HG02981 (cell line): ENCODE measurements around the gene HDGFL3.

ENCODE experiments used
- ATAC-seq: cut with Tn5 transposase; IDR thresholded peaks from one replicate; pipeline ENCODE4 v1.9.1; 2021; ENCODE audit warnings: mild to moderate bottlenecking, moderate library complexity; ENCODE audit not compliant: unreplicated experiment

Gene HDGFL3

GRCh38 chr15:83132861-83133523 lies 74.6 kb downstream of the HDGFL3 start:
- ATAC-seq: peak; percentile 65

GRCh38 chr15:83129791-83130190 lies 77.8 kb downstream of the HDGFL3 start:
- no peak for ATAC-seq

DNA sequence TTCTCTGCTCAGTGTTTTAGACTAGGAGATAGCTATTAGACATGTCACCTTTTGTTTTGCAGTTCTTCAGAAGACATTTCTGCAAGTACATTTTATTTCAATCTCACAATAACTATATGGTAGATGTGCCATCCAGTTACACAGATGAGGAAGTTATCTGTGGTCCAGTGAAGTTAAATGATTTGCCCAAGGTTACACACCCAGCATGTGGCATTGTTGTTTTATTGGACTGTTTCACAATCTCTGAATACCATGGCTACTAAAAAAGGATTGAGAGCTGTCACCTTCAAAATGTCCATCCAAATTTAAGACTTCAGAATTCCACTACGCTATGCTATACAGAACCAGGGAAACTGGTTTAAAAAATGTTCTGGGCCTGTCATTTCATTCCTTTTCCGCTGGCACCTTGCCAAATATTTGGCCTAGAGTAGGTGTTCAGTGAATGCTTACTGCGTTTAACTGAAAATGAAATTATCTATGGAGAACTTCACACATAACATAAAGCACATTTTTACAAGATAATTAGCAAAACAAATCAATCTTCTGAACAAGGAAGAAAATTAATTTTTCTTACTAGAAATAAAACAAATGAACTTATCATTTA lies 80.0 kb downstream of the HDGFL3 start:
- ATAC-seq: no peak

GRCh38 chr15:83123529-83123928 lies 84.1 kb downstream of the HDGFL3 start:
- no peak for ATAC-seq

DNA sequence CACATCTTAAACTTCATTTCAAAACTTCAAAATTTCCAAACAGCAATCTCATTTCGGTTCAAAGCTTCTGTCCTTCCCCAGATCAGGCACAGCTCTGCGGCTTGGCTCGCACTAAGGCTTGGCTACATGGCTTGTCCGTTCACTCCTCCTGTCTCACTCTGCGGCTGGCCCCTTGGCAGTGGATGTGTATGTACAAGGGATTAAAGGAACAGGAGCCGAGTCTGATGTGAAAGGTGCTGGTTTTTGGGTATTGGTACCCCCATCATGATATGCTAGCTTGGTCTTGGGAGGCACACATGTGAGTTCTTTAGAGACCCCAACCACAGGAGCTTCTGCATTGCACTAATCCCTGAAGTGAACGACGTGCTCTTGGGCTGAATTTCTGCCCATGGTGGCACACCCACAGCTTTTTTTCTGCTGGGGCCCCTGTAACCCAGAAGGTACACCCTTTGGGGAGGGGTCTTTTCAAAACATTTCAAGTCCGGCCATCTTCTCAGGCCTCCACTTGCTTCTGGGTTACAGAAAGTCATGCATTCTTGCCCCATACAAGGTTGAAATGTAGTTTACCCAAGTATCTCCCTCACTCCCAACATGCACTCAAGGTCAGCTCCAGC lies 87.5 kb downstream of the HDGFL3 start:
- ATAC-seq: no peak

DNA sequence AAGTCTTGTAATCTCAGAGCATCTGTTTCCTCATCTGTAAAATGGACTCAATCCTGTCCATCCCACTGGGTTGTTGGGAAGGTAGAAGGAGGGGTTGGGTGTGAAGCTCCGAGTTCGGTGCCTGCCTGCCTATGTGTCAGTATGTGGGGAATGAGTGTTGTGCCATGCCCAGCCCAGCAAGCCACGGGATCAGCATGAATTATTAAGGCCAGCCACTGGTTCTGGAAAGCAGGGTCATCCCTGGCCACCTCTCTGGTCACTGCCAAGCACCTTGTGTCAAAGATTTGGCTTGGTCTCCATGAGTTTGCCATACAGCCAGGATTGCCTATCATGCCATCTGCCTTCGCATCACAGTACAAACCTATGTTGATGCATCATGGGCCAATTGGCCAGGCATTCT lies 88.7 kb downstream of the HDGFL3 start:
- no peak for ATAC-seq

- ATAC-seq: no peak
These were observed 89.3 kb downstream of the HDGFL3 start for GRCh38 chr15:83118291-83118827.

- ATAC-seq: peak; percentile 68
These were observed 91.6 kb downstream of the HDGFL3 start for GRCh38 chr15:83115831-83116565.

- no peak for ATAC-seq
These were observed 92.2 kb downstream of the HDGFL3 start for GRCh38 chr15:83115410-83115809.

- no peak for ATAC-seq
These were observed 92.8 kb downstream of the HDGFL3 start for GRCh38 chr15:83114856-83115255.

GRCh38 chr15:83113881-83114674 lies 93.5 kb downstream of the HDGFL3 start:
- ATAC-seq: no peak

DNA sequence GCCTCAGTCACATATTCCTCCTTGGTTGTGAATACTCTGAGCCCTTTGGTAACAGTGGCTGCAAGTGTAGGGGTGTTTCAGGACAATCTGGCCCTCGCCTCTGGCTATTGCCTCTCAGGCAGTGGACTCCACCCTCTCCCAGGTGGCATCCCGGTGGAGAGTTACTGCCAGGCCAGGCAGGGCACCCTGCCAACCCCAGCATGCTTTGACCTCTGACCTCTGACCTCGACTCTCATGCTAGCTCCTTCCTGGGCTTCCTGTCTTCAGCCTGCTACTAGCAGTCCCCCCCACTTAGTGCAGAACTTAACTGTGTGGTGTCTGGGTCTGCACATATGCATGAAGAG lies 94.7 kb downstream of the HDGFL3 start:
- no peak for ATAC-seq

DNA sequence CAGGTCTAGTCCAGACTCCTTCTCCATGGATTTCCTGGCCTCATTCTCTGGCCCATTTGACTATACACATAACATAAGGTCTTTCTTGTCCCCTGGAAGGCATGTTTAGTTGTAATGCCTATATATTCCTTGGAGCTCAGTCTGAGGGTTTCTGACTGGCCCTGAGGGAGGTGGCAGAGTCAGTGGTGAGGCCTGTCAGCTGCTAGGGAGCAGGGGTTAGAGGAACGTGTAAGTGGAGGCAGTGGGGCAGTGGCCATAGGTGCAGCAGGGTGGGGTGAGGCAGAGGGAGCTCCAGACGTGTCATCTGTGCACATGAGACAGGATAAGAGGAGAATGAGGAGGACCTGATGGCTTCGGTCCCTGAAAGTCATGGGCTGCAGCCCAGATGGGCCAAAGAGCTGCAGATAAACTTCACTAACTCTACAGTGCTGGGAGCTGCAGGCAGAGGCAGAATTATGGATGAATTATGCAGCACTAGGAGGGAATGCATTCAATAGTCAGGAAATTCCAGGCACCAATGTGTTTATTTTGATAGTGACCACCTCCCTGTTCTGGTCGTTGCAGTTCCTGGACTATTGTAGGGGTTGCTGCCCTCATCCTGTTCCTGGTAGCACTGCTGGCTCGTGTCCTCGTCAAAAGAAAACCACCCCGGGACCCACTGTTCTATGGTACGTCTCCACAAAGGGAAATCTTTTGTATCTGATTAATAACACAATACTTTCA lies 95.2 kb downstream of the HDGFL3 start:
- no peak for ATAC-seq

- ATAC-seq: no peak
These were observed 96.5 kb downstream of the HDGFL3 start for GRCh38 chr15:83111149-83111548.

DNA sequence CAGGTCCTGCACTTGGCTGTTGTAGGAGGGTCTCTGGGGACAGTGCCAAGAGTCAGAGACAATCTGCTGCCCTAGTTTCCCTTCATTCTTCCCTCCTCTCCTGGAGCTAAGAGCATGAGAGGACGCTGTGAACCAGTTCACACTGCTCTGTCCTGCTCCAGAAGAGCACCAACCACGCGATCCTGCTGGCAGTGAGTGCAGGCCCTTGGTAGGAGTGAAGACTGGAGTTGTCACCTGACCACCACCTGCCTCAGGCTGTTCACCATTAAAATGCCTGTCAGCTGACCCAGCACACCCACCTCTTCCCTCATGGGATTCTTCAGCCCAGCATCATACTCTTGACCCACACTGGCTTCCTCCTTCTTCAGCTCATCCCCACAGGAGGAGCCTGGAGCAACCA lies 97.2 kb downstream of the HDGFL3 start:
- no peak for ATAC-seq

DNA sequence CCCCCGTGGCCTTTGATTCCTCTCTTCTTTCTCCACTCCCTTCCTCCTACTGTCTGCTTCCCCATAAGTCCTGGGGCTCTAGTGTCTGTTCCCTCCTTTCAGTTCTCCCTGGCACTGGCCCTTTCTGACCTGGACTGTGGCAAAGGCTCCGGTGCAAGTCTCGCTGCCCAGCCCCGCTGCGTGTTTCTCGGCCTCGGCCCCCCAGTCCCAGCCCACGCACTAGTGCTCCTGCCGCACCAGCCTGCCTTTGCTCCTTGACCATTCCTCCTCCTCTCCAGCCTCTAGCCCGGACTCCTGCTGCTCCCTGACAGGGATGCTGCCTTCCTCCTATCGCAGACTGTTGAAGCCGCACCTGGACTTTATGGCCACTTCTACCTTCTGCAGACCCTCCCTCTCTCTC lies 98.1 kb downstream of the HDGFL3 start:
- no peak for ATAC-seq

- peak; percentile 63 for ATAC-seq
These were observed 99.1 kb downstream of the HDGFL3 start for GRCh38 chr15:83108266-83109219.

DNA sequence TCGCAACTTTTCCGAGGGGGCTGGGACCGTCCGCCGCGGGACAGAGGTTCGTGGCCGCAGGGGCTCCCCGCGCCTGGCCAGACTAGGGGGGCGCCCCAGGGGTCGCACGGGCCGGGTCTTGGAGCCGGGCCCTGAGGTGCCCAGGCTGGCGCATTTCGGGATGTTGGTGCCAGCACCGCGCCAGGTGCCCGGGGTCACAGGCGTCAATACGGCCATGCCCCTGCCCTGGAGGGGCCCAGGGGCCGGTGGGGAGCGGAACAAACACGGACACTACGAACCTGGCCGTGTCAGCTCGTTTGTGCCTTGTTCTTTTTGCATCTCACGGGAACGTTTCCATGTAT lies 99.8 kb downstream of the HDGFL3 start:
- ATAC-seq: no peak
